T47D (cell line): Measurements from ENCODE around the gene RHO.
A peak's percentile ranks its signal among the peaks of the same experiment; 100 is the strongest.

Experiments
- DNase-seq, 2 experiments: peaks; one replicate each; pipeline versions ENCODE4 v3.0.0 to v3.0.0-alpha.2; 2011 to 2012; ENCODE audit warnings: low read depth in 1 of 2, low spot score in 1 of 2
- JUND ChIP-seq: IDR thresholded peaks from 2 replicates; pipeline ENCODE4 v1.6.1; 2012; ENCODE audit warnings: low read depth
- in situ Hi-C: cut with HindIII; loops from 2 replicates; pipeline ENCODE4 v1.10.0; 2016; ENCODE audit warnings: low sequenced_read_pairs, low pct_unique_long_range_greater_than_20kb

RHO gene

GRCh38 chr3:129518581-129518980, 9.9 kb upstream of the RHO start:
- DNase-seq, result no peak
- TF ChIP-seq JUND, result no peak
- in situ Hi-C loops, result no loop called here

GRCh38 chr3:129519449-129519848, 9.0 kb upstream of the RHO start:
- TF ChIP-seq JUND, result no peak
- no peak for DNase-seq
- in situ Hi-C loops, result no loop called here

- in situ Hi-C loops, result no loop called here
- no peak for DNase-seq
- TF ChIP-seq JUND, result no peak
Observed at GRCh38 chr3:129519896-129520715, 8.3 kb upstream of the RHO start.

GRCh38 chr3:129520960-129521359, 7.5 kb upstream of the RHO start:
- in situ Hi-C loops, result no loop called here
- no peak for DNase-seq
- TF ChIP-seq JUND, result no peak

GRCh38 chr3:129521611-129522010, 6.8 kb upstream of the RHO start:
- no peak for TF ChIP-seq JUND
- in situ Hi-C loops, result no loop called here
- no peak for DNase-seq

GRCh38 chr3:129522953-129523352, 5.5 kb upstream of the RHO start:
- TF ChIP-seq JUND, result no peak
- in situ Hi-C loops, result no loop called here
- no peak for DNase-seq

GRCh38 chr3:129524081-129524480, 4.4 kb upstream of the RHO start:
- in situ Hi-C loops, result no loop called here
- TF ChIP-seq JUND, result no peak

GRCh38 chr3:129525341-129525968, 3.0 kb upstream of the RHO start:
- DNase-seq, result no peak
- TF ChIP-seq JUND, result no peak
- in situ Hi-C loops, result no loop called here

More at GRCh38 chr3:129524081-129524480, 4.4 kb upstream of the RHO start:
- no peak for DNase-seq

- no peak for DNase-seq
- in situ Hi-C loops, result no loop called here
- no peak for TF ChIP-seq JUND
Observed at GRCh38 chr3:129526121-129526900, 2.1 kb upstream of the RHO start.

GRCh38 chr3:129527262-129527661, 1.2 kb upstream of the RHO start:
- DNase-seq, result no peak
- TF ChIP-seq JUND, result no peak
- in situ Hi-C loops, result no loop called here

GRCh38 chr3:129529436-129530210, 1.2 kb downstream of the RHO start:
- in situ Hi-C loops, result no loop called here
- DNase-seq, result no peak
- TF ChIP-seq JUND, result no peak

GRCh38 chr3:129530251-129530791, 1.9 kb downstream of the RHO start:
- no peak for TF ChIP-seq JUND
- DNase-seq, result peak in 1 of 2 experiments; percentile 39
- in situ Hi-C loops, result no loop called here

GRCh38 chr3:129530821-129531220, 2.4 kb downstream of the RHO start:
- in situ Hi-C loops, result no loop called here
- TF ChIP-seq JUND, result no peak
- DNase-seq, result no peak
